Cerebellar nuclear complex (tissue), 1 donor: ENCODE measurements around the gene COL16A1.

Experiments
- DNase-seq, 2 experiments: peaks; one replicate each; lab custom pipeline; 2025; lab: John Stamatoyannopoulos, UW

The COL16A1 gene

GRCh38 chr1:31706384-31707058 lies 2.7 kb upstream of the COL16A1 start:
- no peak for DNase-seq

- no peak for DNase-seq
These were observed 1.5 kb upstream of the COL16A1 start for GRCh38 chr1:31705080-31705866.

DNA sequence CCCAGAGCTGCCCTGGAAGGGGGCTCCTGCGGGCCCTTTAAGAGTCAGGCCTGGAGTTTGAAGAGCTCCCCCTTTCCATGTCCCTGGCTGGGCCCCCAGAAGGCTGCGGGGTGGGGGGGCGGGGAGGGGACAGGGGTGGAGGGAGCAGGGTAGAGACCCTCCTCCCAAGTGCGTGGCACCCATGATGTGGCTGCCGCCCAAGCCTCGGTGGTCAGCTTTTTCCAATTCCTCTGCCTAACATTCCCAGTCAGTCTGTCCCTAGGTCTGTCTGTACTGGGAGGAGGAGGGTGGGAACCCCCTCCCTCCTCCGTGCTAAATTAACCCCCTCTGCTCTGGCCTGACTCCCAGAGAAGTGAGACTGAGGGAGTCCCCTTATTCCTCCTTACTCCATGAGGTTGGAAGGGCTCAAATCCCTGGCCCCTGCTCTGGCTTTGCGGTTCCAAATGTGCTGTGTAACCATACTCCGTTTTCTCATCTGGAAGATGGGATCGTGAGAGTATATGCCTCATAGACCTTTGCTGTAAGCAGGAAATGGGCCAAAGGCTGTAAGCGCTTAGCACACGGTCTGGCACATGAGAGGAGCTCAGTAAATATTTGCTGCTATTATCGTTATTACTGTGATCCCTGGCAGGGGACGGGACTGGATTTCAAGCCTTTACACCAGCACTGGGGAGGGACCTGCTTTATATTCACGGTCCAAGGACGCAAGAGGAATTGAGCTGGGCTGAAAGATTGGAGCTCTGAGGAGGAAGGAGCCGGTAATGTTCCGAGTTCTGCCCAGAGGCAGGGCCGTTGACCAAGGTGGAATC lies 658 bp upstream of the COL16A1 start:
- DNase-seq, result no peak

DNA sequence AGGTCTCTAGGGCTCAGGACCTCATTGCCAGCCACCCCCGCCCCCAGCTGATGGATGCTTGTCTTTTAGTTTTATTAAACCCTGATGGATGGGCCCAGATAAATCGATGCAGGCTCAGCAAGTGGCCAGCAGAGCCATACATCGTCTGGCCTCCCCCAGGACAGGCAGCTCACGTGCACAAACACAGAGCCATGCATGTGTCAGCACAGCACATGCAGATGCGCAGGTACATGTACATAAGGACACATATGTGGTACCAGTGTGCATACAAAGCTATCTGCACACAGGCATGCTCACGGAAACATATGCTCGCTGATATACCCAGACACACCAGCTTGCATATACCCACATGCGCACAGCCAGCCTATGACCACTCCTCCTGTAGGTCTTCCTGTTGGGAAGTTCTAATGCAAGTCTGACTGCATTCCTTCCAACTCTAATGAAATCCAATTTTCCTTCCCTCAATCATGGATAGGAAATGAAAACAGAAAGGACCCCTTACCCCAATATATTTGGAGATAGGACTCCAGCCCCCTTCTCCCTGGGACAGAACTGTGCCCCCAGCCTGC lies 897 bp downstream of the COL16A1 start:
- DNase-seq, result no peak

DNA sequence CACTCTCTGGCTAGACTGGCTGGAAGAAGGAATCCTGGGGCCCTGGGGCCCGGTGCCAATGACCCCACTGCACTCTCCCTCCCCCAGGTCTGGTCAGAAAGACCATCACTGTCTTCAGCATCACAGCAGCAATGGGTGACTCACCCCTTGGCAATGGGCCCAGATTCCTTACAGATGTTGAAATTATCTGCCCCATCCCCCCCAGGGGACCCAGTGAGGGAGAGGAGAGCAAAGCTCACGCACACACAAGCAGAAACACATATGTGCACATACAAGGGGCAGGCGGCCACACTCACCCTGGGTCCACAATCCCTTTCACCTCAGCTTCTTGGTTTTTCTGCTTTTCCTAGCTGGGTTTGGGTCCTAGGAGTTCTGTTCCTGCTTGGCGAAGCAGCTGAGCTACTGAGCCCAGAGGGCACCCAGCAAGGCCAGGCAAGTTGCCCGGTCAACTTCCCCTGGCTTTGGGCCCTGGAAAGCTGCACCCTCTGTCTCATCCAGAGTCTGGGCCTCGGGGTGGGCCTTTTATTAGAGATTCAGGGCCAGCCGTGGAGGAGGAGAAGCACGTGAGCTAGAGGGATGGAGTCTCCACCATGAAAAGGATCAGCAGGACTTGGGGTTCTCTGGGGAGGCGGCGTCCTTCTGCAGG lies 2.6 kb downstream of the COL16A1 start:
- DNase-seq, result no peak

DNA sequence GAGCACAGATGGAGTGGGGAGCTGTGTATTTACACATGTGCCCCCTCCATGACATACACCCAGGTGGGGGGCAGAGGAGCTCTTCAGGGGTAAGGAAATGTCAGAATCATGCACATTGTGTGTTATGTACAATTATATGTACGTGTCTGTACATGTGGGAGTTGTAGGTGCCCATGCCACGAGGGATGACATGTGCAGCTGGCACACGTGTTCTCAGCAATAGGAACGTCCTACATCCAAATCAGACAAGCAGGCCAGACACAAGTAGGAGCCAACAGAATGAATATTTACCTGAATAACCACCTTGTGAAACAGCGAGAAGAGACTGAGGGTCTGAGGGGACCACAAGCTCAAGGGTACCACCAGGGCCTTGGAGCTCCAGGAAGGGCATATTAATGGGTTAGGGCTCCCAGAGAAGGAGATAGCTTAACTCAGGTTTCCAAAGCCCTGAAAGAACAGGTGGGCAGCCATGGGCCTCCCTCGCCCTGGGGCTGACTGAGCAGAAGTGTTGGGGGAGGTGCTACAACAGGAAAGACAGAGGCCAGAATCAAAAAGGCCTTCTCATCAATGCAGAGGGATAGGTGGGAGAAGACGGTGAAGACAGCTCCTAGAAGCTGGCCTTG lies 3.2 kb downstream of the COL16A1 start:
- DNase-seq, result no peak

- DNase-seq, result no peak
These were observed 4.4 kb downstream of the COL16A1 start for GRCh38 chr1:31699341-31699891.

GRCh38 chr1:31697369-31697984 lies 6.3 kb downstream of the COL16A1 start:
- no peak for DNase-seq

DNA sequence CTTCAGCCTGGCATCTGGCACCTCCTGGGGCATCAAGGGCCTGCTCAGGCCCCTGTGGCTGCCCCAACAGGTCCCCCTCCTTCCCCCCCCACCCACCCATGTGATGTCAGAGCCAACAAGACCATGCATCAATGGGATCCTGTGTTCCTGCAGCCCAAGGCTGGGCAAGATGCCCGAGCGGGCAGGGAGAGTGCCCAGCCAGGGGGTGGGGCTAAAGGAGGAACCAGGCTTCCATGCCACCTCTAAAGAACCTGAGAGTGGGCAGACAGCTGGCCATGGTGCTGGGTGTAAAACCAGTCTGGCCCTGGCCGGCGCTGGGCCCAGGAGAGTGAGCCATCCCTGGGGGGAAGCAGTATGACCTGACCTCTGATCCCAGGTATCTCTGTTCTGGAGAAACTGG lies 7.6 kb downstream of the COL16A1 start:
- DNase-seq, result no peak

DNA sequence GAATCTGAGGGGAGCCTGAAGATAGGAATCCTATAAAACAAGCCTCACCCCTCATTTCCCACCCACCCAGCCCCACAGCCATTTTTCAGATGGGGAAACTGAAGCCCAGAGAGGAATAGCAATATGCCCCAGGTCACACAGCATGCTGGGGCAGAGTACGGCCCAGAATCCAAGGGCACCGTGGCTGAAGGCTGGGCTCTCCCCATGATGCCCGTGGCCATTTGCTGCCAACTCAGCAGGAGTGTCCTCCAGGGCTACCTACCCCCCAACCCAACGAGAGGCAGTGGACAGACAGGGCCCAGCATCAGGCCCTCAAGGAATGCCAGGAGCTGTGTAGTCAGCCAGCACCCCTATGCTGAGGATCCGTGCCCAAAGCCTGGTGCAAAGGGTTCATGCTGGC lies 8.5 kb downstream of the COL16A1 start:
- no peak for DNase-seq

GRCh38 chr1:31694964-31695313 lies 8.9 kb downstream of the COL16A1 start:
- DNase-seq, result no peak

DNA sequence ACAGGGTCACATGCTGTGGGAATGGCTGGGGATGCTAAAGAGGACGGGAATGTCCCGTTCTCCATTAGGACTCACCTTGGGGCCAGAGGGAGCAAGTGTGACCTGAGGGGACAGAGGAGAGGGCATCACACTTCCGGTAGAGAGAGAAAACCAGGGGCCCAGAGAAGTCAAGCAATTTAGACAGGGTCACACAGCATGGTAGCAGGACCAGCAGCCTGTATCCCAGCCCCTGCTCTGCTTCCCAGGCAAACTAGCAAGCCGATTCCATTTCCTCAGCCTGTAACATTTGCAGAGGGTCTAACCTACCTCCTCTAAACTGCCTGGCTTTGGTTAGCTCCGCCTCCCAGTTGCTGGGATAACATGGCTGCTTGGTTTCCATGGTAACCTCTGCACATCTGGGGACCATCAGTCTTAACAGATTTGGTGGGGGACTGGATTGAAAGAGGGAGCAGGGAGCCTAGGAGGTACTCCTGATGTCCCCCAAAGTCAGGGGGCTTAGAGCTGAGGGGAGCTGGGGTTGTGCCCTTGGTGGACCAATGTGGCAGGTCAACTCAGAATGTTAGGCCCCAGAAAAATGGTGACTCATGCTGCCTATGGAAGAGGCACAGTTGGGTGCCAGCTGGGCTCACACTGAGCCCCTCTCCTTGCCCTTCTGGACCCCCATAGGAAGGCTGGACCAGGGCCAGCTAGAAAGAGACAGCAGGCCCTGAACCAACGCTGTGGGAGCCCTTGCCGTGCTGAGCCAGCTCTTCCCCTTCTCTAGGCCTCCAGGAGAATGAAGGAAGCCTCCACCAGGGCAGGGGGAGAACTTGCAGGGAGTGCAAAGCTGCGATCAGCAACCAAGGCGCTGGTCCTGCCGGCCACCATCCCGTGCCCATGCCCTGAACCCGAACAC lies 9.5 kb downstream of the COL16A1 start:
- no peak for DNase-seq

DNA sequence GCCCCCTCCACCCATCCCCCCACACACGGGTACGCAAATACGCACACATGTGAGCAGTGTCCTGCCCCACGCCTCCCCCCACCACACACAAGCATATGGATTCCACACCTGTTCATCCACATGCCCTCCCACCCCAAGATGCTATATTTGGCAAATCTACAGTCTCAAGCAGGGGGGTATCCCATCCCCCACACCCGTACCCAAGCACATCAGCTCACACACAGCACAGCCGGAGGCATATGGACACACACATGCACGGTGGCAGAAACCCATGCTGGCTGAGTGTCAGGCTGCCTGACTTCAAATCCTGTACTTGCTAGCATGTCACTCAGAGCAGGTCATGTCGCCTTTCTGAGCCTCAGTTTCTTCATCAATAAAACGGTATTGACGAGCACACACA lies 10.6 kb downstream of the COL16A1 start:
- no peak for DNase-seq

- no peak for DNase-seq
These were observed 11.9 kb downstream of the COL16A1 start for GRCh38 chr1:31691951-31692350.

GRCh38 chr1:31691446-31691845 lies 12.4 kb downstream of the COL16A1 start:
- DNase-seq, result no peak

DNA sequence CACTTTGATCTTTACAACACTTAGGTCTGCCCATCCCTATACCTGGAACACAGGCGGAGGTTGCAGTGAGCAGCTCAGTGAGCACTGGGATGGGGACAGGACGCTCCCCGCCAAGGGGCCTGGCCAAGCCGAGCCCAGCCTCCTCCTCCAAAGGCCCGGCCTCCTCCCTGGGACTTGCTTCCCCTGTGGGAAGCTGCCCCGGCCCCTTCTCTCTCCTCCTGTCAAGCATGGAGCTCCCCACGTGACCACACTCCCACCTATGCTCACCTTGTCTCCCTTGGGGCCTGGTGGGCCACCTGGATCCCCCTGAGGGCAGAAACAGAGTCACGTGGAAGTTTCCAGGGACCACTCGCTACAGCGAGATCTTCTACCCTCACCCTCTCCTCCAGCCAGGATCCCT lies 12.9 kb downstream of the COL16A1 start:
- DNase-seq, result no peak

- no peak for DNase-seq
These were observed 14.0 kb downstream of the COL16A1 start for GRCh38 chr1:31689854-31690253.

GRCh38 chr1:31689379-31689778 lies 14.4 kb downstream of the COL16A1 start:
- DNase-seq, result no peak

DNA sequence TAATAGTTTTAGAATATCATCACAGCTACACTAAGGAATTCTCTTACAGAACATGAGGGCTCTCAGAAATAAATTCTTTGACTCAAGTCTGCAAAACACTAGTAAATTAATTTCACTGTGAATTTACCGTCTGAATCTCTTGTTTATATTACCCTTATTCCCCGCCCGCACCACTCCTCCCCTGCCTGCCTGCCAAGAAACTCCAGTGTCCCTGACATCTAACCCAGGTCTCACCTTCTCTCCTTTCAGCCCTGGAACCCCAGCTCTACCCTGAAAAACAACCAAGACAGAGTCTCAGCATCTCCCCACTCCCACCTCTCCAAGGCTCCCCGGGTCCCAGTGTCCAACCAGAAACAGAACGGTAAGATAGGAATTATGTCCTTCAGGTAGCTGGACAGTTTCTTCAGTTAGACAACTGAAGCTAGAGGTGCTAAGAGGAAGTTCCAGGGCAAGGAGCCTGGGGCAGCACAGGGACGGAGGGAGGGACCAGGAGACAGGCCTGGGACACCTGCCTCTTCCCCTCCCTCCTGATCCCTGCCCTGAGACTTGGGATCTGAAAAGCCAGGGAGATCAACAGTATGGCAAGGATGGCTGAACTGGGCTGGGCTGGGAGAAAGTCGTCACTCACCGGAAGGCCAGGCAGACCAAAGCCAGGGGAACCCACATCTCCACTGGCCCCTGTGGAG lies 15.4 kb downstream of the COL16A1 start:
- DNase-seq, result no peak
